ENCODE data around the gene RALGAPA1.

RALGAPA1 gene

DNA sequence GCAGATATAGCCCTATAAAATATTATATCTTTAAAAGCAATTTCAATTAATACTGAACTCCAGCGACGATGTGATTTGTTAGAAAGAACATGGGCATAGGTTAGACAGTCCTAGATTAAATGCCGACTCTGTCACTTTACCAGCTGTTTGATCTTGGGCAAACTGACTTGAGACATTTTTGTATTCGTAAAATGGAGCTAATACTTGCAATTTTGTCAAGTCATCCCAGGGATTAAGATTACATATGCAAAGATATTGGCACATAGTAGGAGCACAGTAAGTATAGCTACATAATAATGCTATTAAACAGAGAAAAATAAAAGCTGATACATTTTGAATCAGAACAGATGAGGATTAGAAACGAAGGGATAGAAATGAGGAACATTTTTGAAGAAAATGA is 266.1 kb downstream of the RALGAPA1 start:
- H3K9me3 ChIP-seq (ENCODE audit: low read length) = no peaks in the 10 kb centered on the region
- H3K9ac ChIP-seq (ENCODE audit: low read length) = no peak overlapping the region
- no peak overlapping the region for H3K4me3 ChIP-seq (ENCODE audit: low read depth, low read length, poor library complexity, severe bottlenecking)
- H3K27me3 ChIP-seq (ENCODE audit: insufficient read depth, low read length) = no peaks in the 10 kb centered on the region
- no peak for TF ChIP-seq EZH2 (IDR thresholded peaks at IDR 0.05; ENCODE audit: borderline replicate concordance, low read length)
- TF ChIP-seq, protein P1, sequence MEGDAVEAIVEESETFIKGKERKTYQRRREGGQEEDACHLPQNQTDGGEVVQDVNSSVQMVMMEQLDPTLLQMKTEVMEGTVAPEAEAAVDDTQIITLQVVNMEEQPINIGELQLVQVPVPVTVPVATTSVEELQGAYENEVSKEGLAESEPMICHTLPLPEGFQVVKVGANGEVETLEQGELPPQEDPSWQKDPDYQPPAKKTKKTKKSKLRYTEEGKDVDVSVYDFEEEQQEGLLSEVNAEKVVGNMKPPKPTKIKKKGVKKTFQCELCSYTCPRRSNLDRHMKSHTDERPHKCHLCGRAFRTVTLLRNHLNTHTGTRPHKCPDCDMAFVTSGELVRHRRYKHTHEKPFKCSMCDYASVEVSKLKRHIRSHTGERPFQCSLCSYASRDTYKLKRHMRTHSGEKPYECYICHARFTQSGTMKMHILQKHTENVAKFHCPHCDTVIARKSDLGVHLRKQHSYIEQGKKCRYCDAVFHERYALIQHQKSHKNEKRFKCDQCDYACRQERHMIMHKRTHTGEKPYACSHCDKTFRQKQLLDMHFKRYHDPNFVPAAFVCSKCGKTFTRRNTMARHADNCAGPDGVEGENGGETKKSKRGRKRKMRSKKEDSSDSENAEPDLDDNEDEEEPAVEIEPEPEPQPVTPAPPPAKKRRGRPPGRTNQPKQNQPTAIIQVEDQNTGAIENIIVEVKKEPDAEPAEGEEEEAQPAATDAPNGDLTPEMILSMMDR (IDR thresholded peaks at IDR 0.05; ENCODE audit: low read length) = no peak
- H3K4me1 ChIP-seq (ENCODE audit: insufficient read depth, low read length, severe bottlenecking) = no peaks in the 10 kb centered on the region
- H2AFZ ChIP-seq (ENCODE audit: low read length) = no peak overlapping the region
- no peak overlapping the region for H3K4me2 ChIP-seq (ENCODE audit: low read length)
- no peak overlapping the region for H3K27ac ChIP-seq (ENCODE audit: low read depth, low read length, poor library complexity, severe bottlenecking)
- no peaks in the 10 kb centered on the region for H3F3A ChIP-seq (ENCODE audit: insufficient read depth, low read length)
- no peaks in the 10 kb centered on the region for H3K79me2 ChIP-seq (ENCODE audit: insufficient read depth, low read length)
- H3K36me3 ChIP-seq (ENCODE audit: insufficient read depth, low read length) = no peaks in the 10 kb centered on the region
- no peaks in the 10 kb centered on the region for H4K20me1 ChIP-seq (ENCODE audit: insufficient read depth, low read length)
- no peaks in the 10 kb centered on the region for H3K9me2 ChIP-seq (ENCODE audit: low read depth, low read length)

DNA sequence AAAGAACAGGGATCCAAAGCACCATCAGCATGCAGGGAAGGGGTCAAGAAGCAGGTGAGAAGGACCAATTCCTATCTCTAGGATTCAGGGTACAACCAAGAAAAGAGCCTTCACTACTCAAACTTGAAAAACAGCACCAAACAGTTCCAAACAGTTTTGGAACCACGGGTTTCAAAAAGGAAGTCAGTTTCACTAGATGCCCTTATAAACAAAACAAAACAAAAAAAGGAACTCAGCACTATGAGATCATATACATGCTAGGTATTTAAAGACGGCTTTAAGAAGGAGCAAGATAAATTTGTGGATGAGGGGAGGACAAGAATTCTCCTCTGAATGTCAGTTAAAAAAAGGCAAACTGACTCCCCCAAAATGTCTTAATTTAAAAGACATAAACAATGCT is 269.1 kb downstream of the RALGAPA1 start:
- no peaks in the 10 kb centered on the region for H4K20me1 ChIP-seq (ENCODE audit: insufficient read depth, low read length)
- peaks cover 1% of the 10 kb centered on the region for H3K4me1 ChIP-seq (ENCODE audit: insufficient read depth, low read length, severe bottlenecking)
- no peak overlapping the region for H3K27ac ChIP-seq (ENCODE audit: low read depth, low read length, poor library complexity, severe bottlenecking)
- H3K27me3 ChIP-seq (ENCODE audit: insufficient read depth, low read length) = no peaks in the 10 kb centered on the region
- H3K4me2 ChIP-seq (ENCODE audit: low read length) = no peak overlapping the region
- H2AFZ ChIP-seq (ENCODE audit: low read length) = no peak overlapping the region
- H3K9me2 ChIP-seq (ENCODE audit: low read depth, low read length) = no peaks in the 10 kb centered on the region
- H3K9me3 ChIP-seq (ENCODE audit: low read length) = no peaks in the 10 kb centered on the region
- H3K9ac ChIP-seq (ENCODE audit: low read length) = no peak overlapping the region
- H3K36me3 ChIP-seq (ENCODE audit: insufficient read depth, low read length) = no peaks in the 10 kb centered on the region
- H3F3A ChIP-seq (ENCODE audit: insufficient read depth, low read length) = no peaks in the 10 kb centered on the region
- no peak for TF ChIP-seq EZH2 (IDR thresholded peaks at IDR 0.05; ENCODE audit: borderline replicate concordance, low read length)
- TF ChIP-seq, protein P1 (IDR thresholded peaks at IDR 0.05; ENCODE audit: low read length) = no peak
- H3K4me3 ChIP-seq (ENCODE audit: low read depth, low read length, poor library complexity, severe bottlenecking) = no peak overlapping the region
- H3K79me2 ChIP-seq (ENCODE audit: insufficient read depth, low read length) = no peaks in the 10 kb centered on the region

DNA sequence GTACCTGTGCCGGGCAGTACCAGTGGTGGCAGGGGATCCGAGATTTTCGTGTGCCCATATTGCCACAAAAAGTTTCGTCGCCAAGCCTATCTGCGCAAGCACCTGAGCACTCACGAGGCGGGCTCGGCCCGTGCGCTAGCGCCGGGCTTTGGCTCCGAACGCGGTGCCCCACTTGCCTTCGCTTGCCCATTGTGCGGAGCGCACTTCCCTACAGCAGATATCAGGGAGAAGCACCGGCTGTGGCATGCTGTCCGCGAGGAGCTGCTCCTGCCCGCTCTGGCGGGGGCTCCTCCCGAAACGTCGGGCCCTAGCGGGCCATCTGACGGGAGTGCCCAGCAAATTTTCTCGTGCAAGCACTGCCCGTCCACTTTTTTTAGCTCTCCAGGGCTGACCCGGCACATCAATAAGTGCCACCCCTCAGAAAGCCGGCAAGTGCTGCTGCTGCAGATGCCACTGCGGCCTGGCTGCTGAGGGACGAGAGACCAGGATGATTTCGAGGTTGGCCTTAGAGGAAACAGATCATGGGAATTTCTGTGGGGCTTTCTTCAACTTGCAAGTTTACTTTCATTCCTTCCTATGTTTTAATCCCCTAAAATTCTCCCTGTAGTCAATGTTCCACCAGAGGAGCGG is 273.5 kb downstream of the RALGAPA1 start:
- Histone ChIP-seq H3K27me3 (ENCODE audit: insufficient read depth, low read length) (no peaks in the 10 kb centered on the region), H2AFZ (ENCODE audit: low read length) (no peak overlapping the region), H3K79me2 (ENCODE audit: insufficient read depth, low read length) (no peaks in the 10 kb centered on the region), H3K4me2 (ENCODE audit: low read length) (no peak overlapping the region), H3K4me1 (ENCODE audit: insufficient read depth, low read length, severe bottlenecking) (peaks cover 12% of the 10 kb centered on the region), H3K4me3 (ENCODE audit: low read depth, low read length, poor library complexity, severe bottlenecking) (no peak overlapping the region), H3K9ac (ENCODE audit: low read length) (no peak overlapping the region), H3F3A (ENCODE audit: insufficient read depth, low read length) (no peaks in the 10 kb centered on the region), H3K9me2 (ENCODE audit: low read depth, low read length) (no peaks in the 10 kb centered on the region), H3K36me3 (ENCODE audit: insufficient read depth, low read length) (no peaks in the 10 kb centered on the region), H3K9me3 (ENCODE audit: low read length) (no peaks in the 10 kb centered on the region), H4K20me1 (ENCODE audit: insufficient read depth, low read length) (no peaks in the 10 kb centered on the region), H3K27ac (ENCODE audit: low read depth, low read length, poor library complexity, severe bottlenecking) (no peak overlapping the region)
- TF ChIP-seq EZH2 (IDR thresholded peaks at IDR 0.05; ENCODE audit: borderline replicate concordance, low read length) = no peak
- TF ChIP-seq, protein P1 (IDR thresholded peaks at IDR 0.05; ENCODE audit: low read length) = no peak
